GM12878 (cell line): ENCODE data around the gene DAZAP1. TPM values are rescaled to one million over a fixed set of nuclear protein-coding genes. Genes with fewer than 3 reads are reported as not detected.

ENCODE experiments used
- ATAC-seq: fragments of 200-7000 bp; cut with Tn5 transposase; 3 replicates; pipeline ENCODE4 v1.9.1; 2020; ENCODE audit warnings: mild to moderate bottlenecking, moderate library complexity
- BruUV-seq: library from RNA; stranded (reverse); fragments of 400-500 nt; replicated peaks from 2 replicates; lab custom pipeline; 2021; lab: Mats Ljungman, UMichigan
- CTCF ChIA-PET: fragments of 300-600 bp; sonication (Branson Sonifier 250); formaldehyde crosslinking; extraction: SDS; loops from one replicate; lab custom pipeline; 2021; ENCODE audit warnings: inconsistent platforms; lab: Yijun Ruan, JAX
- POLR2A ChIA-PET: fragments of 350-600 bp; formaldehyde crosslinking; extraction: SDS; loops from one replicate; lab custom pipeline; 2021; ENCODE audit warnings: inconsistent platforms; lab: Charles Lee
- RAD21 ChIA-PET: fragments of 300-600 bp; sonication (Branson Sonifier 250); formaldehyde crosslinking; loops from one replicate; lab custom pipeline; 2023; ENCODE audit warnings: antibody characterized with exemption; ENCODE audit not compliant: unreplicated experiment; lab: Charles Lee
- SMC1A ChIA-PET: fragments of 300-600 bp; sonication (Branson Sonifier 250); formaldehyde crosslinking; loops from one replicate; lab custom pipeline; 2023; ENCODE audit not compliant: unreplicated experiment, uncharacterized antibody; lab: Charles Lee
- DNase-seq: peaks from one replicate; pipeline ENCODE4 v3.0.0-alpha.2; 2011; ENCODE audit warnings: low read depth, low spot score
- FAIRE-seq: peaks from 3 replicates; lab custom pipeline; 2011; peaks lifted over from hg19 to GRCh38; lab: Jason Lieb, UNC
- H2AFZ ChIP-seq: 2 replicates; pipeline ENCODE4 v1.6.0; 2011; ENCODE audit warnings: low read depth, low read length, control low read depth; ENCODE audit not compliant: control insufficient read depth
- H3K27ac ChIP-seq: 2 replicates; pipeline ENCODE4 v1.5.1; 2011; ENCODE audit warnings: control low read depth; ENCODE audit not compliant: control insufficient read depth, insufficient read depth
- H3K27me3 ChIP-seq, 2 experiments: replicated peaks in 1 of 2; 2 replicates each; pipeline versions ENCODE4 v1.6.0 to v1.6.1; 2011; ENCODE audit warnings: low read length in 1 of 2; ENCODE audit not compliant: control insufficient read depth in 2 of 2, insufficient read depth in 2 of 2
- H3K36me3 ChIP-seq, 2 experiments: 2 replicates each; pipeline ENCODE4 v1.5.1; 2011; ENCODE audit warnings: low read length in 1 of 2; ENCODE audit not compliant: control insufficient read depth in 2 of 2, insufficient read depth in 2 of 2
- H3K4me1 ChIP-seq: 2 replicates; pipeline ENCODE4 v1.6.1; 2011; ENCODE audit warnings: mild to moderate bottlenecking, low read length, moderate library complexity, mixed read lengths; ENCODE audit not compliant: control insufficient read depth, insufficient read depth
- H3K4me2 ChIP-seq: 2 replicates; pipeline ENCODE4 v1.6.0; 2011; ENCODE audit warnings: control low read depth; ENCODE audit not compliant: control insufficient read depth, insufficient read depth
- H3K4me3 ChIP-seq: fragments of 200-600 bp; sonication (generic); 2 replicates; pipeline ENCODE4 v1.5.1; 2016
- H3K79me2 ChIP-seq: 2 replicates; pipeline ENCODE4 v1.6.0; 2011; ENCODE audit warnings: low read length; ENCODE audit not compliant: control insufficient read depth, insufficient read depth
- H3K9ac ChIP-seq: 2 replicates; pipeline ENCODE4 v1.8.0; 2011; ENCODE audit warnings: low read length, control low read depth, mixed read lengths; ENCODE audit not compliant: control insufficient read depth, insufficient read depth
- H3K9me3 ChIP-seq: replicated peaks from 3 replicates; pipeline ENCODE4 v1.5.1; 2011; ENCODE audit warnings: mild to moderate bottlenecking, low read length; ENCODE audit not compliant: control insufficient read depth, insufficient read depth
- H4K20me1 ChIP-seq: 2 replicates; pipeline ENCODE4 v1.6.0; 2011; ENCODE audit not compliant: control insufficient read depth, insufficient read depth
- BCL11A ChIP-seq: IDR thresholded peaks from 2 replicates; pipeline ENCODE4 v1.6.1; 2011; ENCODE audit warnings: low read depth, low read length
- CHD2 ChIP-seq: IDR thresholded peaks from 2 replicates; pipeline ENCODE4 v1.6.1; 2011; ENCODE audit warnings: low read depth, low read length, improper control_type of control experiment, borderline replicate concordance
- FOXM1 ChIP-seq: IDR thresholded peaks from 2 replicates; pipeline ENCODE4 v1.6.1; 2012; ENCODE audit warnings: low read depth, mild to moderate bottlenecking, inconsistent platforms, low read length, moderate library complexity
- POLR2A ChIP-seq: IDR thresholded peaks from 2 replicates; pipeline ENCODE4 v1.6.1; 2011; ENCODE audit warnings: low read depth, mild to moderate bottlenecking, low read length
- POLR2AphosphoS5 ChIP-seq: IDR thresholded peaks from 2 replicates; pipeline ENCODE4 v1.6.1; 2011; ENCODE audit warnings: mild to moderate bottlenecking, low read length, inconsistent platforms
- SPI1 ChIP-seq: IDR thresholded peaks from 2 replicates; pipeline ENCODE4 v1.6.1; 2011; ENCODE audit warnings: low read depth, mild to moderate bottlenecking, low read length, moderate library complexity, borderline replicate concordance; ENCODE audit not compliant: insufficient read depth
- WGBS: methylation state at CpG from one replicate; pipeline ENCODE4 v1.1.6; 2016; ENCODE audit warnings: low lambda C conversion rate; ENCODE audit not compliant: insufficient replicate concordance, insufficient coverage; ENCODE audit errors: missing lambda C conversion rate; 5-methylcytosine and 5-hydroxymethylcytosine counted together
- in situ Hi-C: fragments of 300-500 bp; cut with MboI; formaldehyde crosslinking; loops from 9 replicates; pipeline ENCODE4 v1.14.3; 2018; ENCODE audit warnings: mixed read lengths
- intact Hi-C: fragments of 100-400 bp; cut with micrococcal nuclease; formaldehyde crosslinking; loops from one replicate; pipeline ENCODE4 v1.14.2; 2022; ENCODE audit not compliant: unreplicated experiment
- polyA plus RNA-seq, 11 experiments: library from polyadenylated mRNA; depleted of rRNA in 4 of 11; unstranded in 6 of 11; stranded (reverse) in 5 of 11; fragments of >200 nt; fragmentation: Nextera tagmentation in 4 of 11; fragmentation: Illumina TruSeq in 1 of 11; extraction: Ambion mirVana in 4 of 11; extraction: Trizol in 1 of 11; gene quantifications; 1 replicate in 1 of 11; 2 replicates in 10 of 11; pipeline versions ENCODE4 v1.2.1 to v1.2.3, GENCODE V29; 2011 to 2016; ENCODE audit warnings: inconsistent platforms in 2 of 11, missing spikeins in 2 of 11, low read depth in 1 of 11
- total RNA-seq, 4 experiments: library from RNA; depleted of rRNA in 3 of 4; stranded (reverse); fragments of >200 nt in 3 of 4; fragmentation: Illumina TruSeq in 1 of 4; extraction: Trizol in 1 of 4; gene quantifications; 2 replicates each; pipeline versions ENCODE4 v1.2.1 to v1.2.3, GENCODE V29; 2013 to 2021

The DAZAP1 gene
- total and polyA plus RNA-seq, 10 of the 15 experiments (the other 5 are each of a cell fraction or from before 2014, with no cell fraction given): 9.9 to 240 (median 92.3) TPM

- Histone ChIP-seq H3K27me3 (no peaks in the 10 kb centered on the region), H3K9ac (no peak overlapping the region), H3K79me2 (no peaks in the 10 kb centered on the region)
- TF ChIP-seq POLR2A: peak; percentile 51; the same call in 1 of the 2 replicates
- TF ChIP-seq CHD2: no peak
- TF ChIP-seq, all 136 proteins: peak for 1
- DNase-seq (no peak), FAIRE-seq (no peak), ATAC-seq (no peak)
- intact Hi-C loops: no loop called here
- Histone ChIP-seq H3K4me3 (no peak overlapping the region), H3K27ac (no peak overlapping the region), H2AFZ (no peak overlapping the region), H3K9me3 (no peaks in the 10 kb centered on the region), H3K4me1 (no peaks in the 10 kb centered on the region), H3K36me3 (peaks cover 15 to 52% of the 10 kb centered on the region in 2 experiments), H4K20me1 (no peaks in the 10 kb centered on the region), H3K4me2 (no peak overlapping the region)
- ChIA-PET SMC1A (no interaction called here), POLR2A (interaction anchor here (0.6 to 0.7 kb wide), 2 partner anchors 70 to 149 kb away, joined by 3 to 4 read pairs; no protein-coding TSS in a partner anchor), RAD21 (no interaction called here), CTCF (no interaction called here)
- in situ Hi-C loops: no loop called here
- BruUV-seq: no TSS peak
- 82% methylated on average over 13 of the region's 14 CpGs for WGBS
Measured at GRCh38 chr19:1430246-1430645, 22.9 kb downstream of the DAZAP1 start.

GRCh38 chr19:1431759-1432506 is 24.5 kb downstream of the DAZAP1 start:
- no peak overlapping the region for H3K27ac ChIP-seq
- in situ Hi-C loops: no loop called here
- H3K4me2 ChIP-seq: no peak overlapping the region
- no peaks in the 10 kb centered on the region for H3K4me1 ChIP-seq
- H3K79me2 ChIP-seq: no peaks in the 10 kb centered on the region
- no TSS peak for BruUV-seq
- DNase-seq (no peak), FAIRE-seq (no peak), ATAC-seq (no peak)
- no peaks in the 10 kb centered on the region for H3K27me3 ChIP-seq
- CTCF ChIA-PET: no interaction called here
- intact Hi-C loops: no loop called here
- no peak overlapping the region for H2AFZ ChIP-seq
- H3K4me3 ChIP-seq: no peak overlapping the region
- no peaks in the 10 kb centered on the region for H4K20me1 ChIP-seq
- WGBS: 91% methylated on average over 24 of the region's 24 CpGs
- SMC1A ChIA-PET: no interaction called here
- H3K9ac ChIP-seq: no peak overlapping the region
- TF ChIP-seq BCL11A (no peak), FOXM1 (no peak), POLR2AphosphoS5 (no peak), POLR2A (peak; percentile 44; the same call in 1 of the 2 replicates), SPI1 (no peak)
- POLR2A ChIA-PET: no interaction called here
- H3K36me3 ChIP-seq: peaks cover 13 to 41% of the 10 kb centered on the region in 2 experiments
- H3K9me3 ChIP-seq: no peaks in the 10 kb centered on the region
- RAD21 ChIA-PET: no interaction called here
